Measurements from ENCODE around the gene GET4.
"Not testable (repeated sequence)": the region's sequence is repeated elsewhere in the genome, so short reads cannot be mapped to it uniquely, and the experiment has no call there.

Gene GET4

GRCh38 chr7:940599-941408, 64.5 kb downstream of the GET4 start:
- TF ChIP-seq ZBTB48 (tag by site-specific recombination; IDR thresholded peaks at IDR 0.05) (no peak), ZNF548 (tag by site-specific recombination; IDR thresholded peaks at IDR 0.05) (no peak), ZNF280C (tag by site-specific recombination; IDR thresholded peaks at IDR 0.05) (no peak), ZNF837 (tag by site-specific recombination; IDR thresholded peaks at IDR 0.05) (no peak), GLIS2 (tag by site-specific recombination; IDR thresholded peaks at IDR 0.05) (no peak), ZNF433 (tag by site-specific recombination; IDR thresholded peaks at IDR 0.05; ENCODE audit: low read depth) (no peak), ZBTB26 (tag by site-specific recombination; optimal IDR thresholded peaks at IDR 0.05) (no peak), ZNF560 (tag by site-specific recombination; IDR thresholded peaks at IDR 0.05; ENCODE audit: borderline replicate concordance) (no peak), SALL2 (tag by site-specific recombination; IDR thresholded peaks at IDR 0.05; ENCODE audit: borderline replicate concordance) (no peak), ZNF792 (tag by site-specific recombination; IDR thresholded peaks at IDR 0.05) (no peak), ZNF580 (tag by site-specific recombination; IDR thresholded peaks at IDR 0.05) (no peak), KLF16 (tag by site-specific recombination; IDR thresholded peaks at IDR 0.05) (no peak)
- no peak overlapping the region for H3K4me3 ChIP-seq (ENCODE audit: low read depth, low read length)
- no peaks in the 10 kb centered on the region for H3K4me1 ChIP-seq (ENCODE audit: control insufficient read depth, insufficient read depth, low read length)
- H3K27ac ChIP-seq (ENCODE audit: extremely low read depth, low read depth, low read length), result no peak overlapping the region
- ChIA-PET CTCF (no interaction called here), POLR2A (no interaction called here)
- no peaks in the 10 kb centered on the region for H3K36me3 ChIP-seq (ENCODE audit: control insufficient read depth in 2 of 2, insufficient read depth in 1 of 2, low read length in 2 of 2)
- no peaks in the 10 kb centered on the region for H3K9me3 ChIP-seq (ENCODE audit: control insufficient read depth, insufficient read depth, low read depth, low read length)

- H3K27ac ChIP-seq (ENCODE audit: extremely low read depth, low read depth, low read length); POLR2A ChIA-PET; H3K4me3 ChIP-seq (ENCODE audit: low read depth, low read length); H3K36me3 ChIP-seq (ENCODE audit: control insufficient read depth in 2 of 2, insufficient read depth in 1 of 2, low read length in 2 of 2); H3K9me3 ChIP-seq (ENCODE audit: control insufficient read depth, insufficient read depth, low read depth, low read length); H3K4me1 ChIP-seq (ENCODE audit: control insufficient read depth, insufficient read depth, low read length); CTCF ChIA-PET: not testable (repeated sequence)
Observed at GRCh38 chr7:943793-944192, 67.4 kb downstream of the GET4 start.

GRCh38 chr7:944744-945143, 68.4 kb downstream of the GET4 start:
- H3K36me3 ChIP-seq (ENCODE audit: control insufficient read depth in 2 of 2, insufficient read depth in 1 of 2, low read length in 2 of 2), result no peaks in the 10 kb centered on the region
- H3K9me3 ChIP-seq (ENCODE audit: control insufficient read depth, insufficient read depth, low read depth, low read length), result no peaks in the 10 kb centered on the region
- ChIA-PET CTCF (no interaction called here), POLR2A (no interaction called here)
- no peaks in the 10 kb centered on the region for H3K4me1 ChIP-seq (ENCODE audit: control insufficient read depth, insufficient read depth, low read length)
- H3K4me3 ChIP-seq (ENCODE audit: low read depth, low read length), result no peak overlapping the region
- no peak overlapping the region for H3K27ac ChIP-seq (ENCODE audit: extremely low read depth, low read depth, low read length)
- TF ChIP-seq ZXDB (tag by site-specific recombination; IDR thresholded peaks at IDR 0.05) (no peak), ZBTB44 (tag by site-specific recombination; IDR thresholded peaks at IDR 0.05) (no peak), YY1 (tag by site-specific recombination; IDR thresholded peaks at IDR 0.05) (no peak), ZNF132 (tag by site-specific recombination; IDR thresholded peaks at IDR 0.05; ENCODE audit: borderline replicate concordance) (no peak), KLF1 (tag by site-specific recombination; IDR thresholded peaks at IDR 0.05) (no peak), WT1 (tag by site-specific recombination; IDR thresholded peaks at IDR 0.05) (no peak), TCF7L2 (IDR thresholded peaks at IDR 0.05; ENCODE audit: borderline replicate concordance, low read depth, low read length) (no peak), ZNF112 (tag by site-specific recombination; IDR thresholded peaks at IDR 0.05) (no peak), ZNF280C (tag by site-specific recombination; IDR thresholded peaks at IDR 0.05) (no peak), ZNF548 (tag by site-specific recombination; IDR thresholded peaks at IDR 0.05) (no peak), ZNF596 (tag by site-specific recombination; IDR thresholded peaks at IDR 0.05) (no peak), ZNF138 (tag by site-specific recombination; IDR thresholded peaks at IDR 0.05; ENCODE audit: borderline replicate concordance) (no peak)
